ENCODE results near the gene GJA3. TPM values are rescaled to one million over a fixed set of nuclear protein-coding genes. Genes with fewer than 3 reads are reported as not detected.

The GJA3 gene
- total and polyA plus RNA-seq, 9 of the 15 experiments (the other 6 are each of a cell fraction or from before 2014, with no cell fraction given) = 0.03 to 0.13 (median 0.04) TPM; not detected in 4

GRCh38 chr13:20174656-20175405 is 14.0 kb upstream of the GJA3 start:
- Histone ChIP-seq H3K27me3 (ENCODE audit: control insufficient read depth in 2 of 2, insufficient read depth in 2 of 2, low read length in 2 of 2) (peaks cover 10 to 45% of the 10 kb centered on the region in 2 experiments; a peak in 4 of 5 replicates), H3K4me1 (replicated peaks in 1 of 2; ENCODE audit: control insufficient read depth in 2 of 2, insufficient read depth in 2 of 2, low read length in 2 of 2) (peaks cover 0 to 5% of the 10 kb centered on the region in 2 experiments; a peak in 2 of 5 replicates), H4K20me1 (replicated peaks; ENCODE audit: control insufficient read depth, insufficient read depth, low read length) (no peaks in the 10 kb centered on the region), H3K79me2 (ENCODE audit: control insufficient read depth, insufficient read depth, low read length) (no peaks in the 10 kb centered on the region), H3K27ac (ENCODE audit: extremely low read depth, low read depth, low read length) (no peak overlapping the region), H3K9me3 (replicated peaks; ENCODE audit: control insufficient read depth, insufficient read depth, low read depth, low read length) (no peaks in the 10 kb centered on the region), H3K4me3 (no peak overlapping the region), H3K9ac (ENCODE audit: insufficient read depth in 1 of 2, low read depth in 2 of 2, low read length in 2 of 2) (no peak overlapping the region), H2AFZ (ENCODE audit: low read depth, low read length) (no peak overlapping the region), H3K9me1 (ENCODE audit: control insufficient read depth, insufficient read depth, low read length) (no peaks in the 10 kb centered on the region), H3K4me2 (ENCODE audit: insufficient read depth, low read length) (no peak overlapping the region), H3K36me3 (ENCODE audit: control insufficient read depth, insufficient read depth, low read length) (no peaks in the 10 kb centered on the region)
- intact Hi-C loops (cut with micrococcal nuclease) = no loop called here
- WGBS (ENCODE audit: insufficient coverage, low coverage, missing lambda C conversion rate) = 12% methylated on average over 17 of the region's 22 CpGs
- POLR2A ChIA-PET = no interaction called here
- in situ Hi-C loops (cut with MboI) = no loop called here
- FAIRE-seq (no peak), DNase-seq (ENCODE audit: extremely low read depth in 1 of 4, low spot score in 3 of 4) (peak; percentile 20 to 45 (median 40)), ATAC-seq (peak; percentile 68)
- CTCF ChIA-PET (ENCODE audit: low intra/inter-chr PET ratio) = no interaction called here
- no TSS peak for BruUV-seq (replicated peaks)
- TF ChIP-seq MAFG (tag; conservative IDR thresholded peaks at IDR 0.05) (peak; percentile 80), POLR2B (IDR thresholded peaks at IDR 0.05; ENCODE audit: low read depth, partially characterized antibody) (no peak), ATF3 (IDR thresholded peaks at IDR 0.05) (peak; percentile 81), ATF3 (CRISPR knock-in tag; conservative IDR thresholded peaks at IDR 0.05) (no peak), EGR1 (conservative IDR thresholded peaks at IDR 0.05) (peak; percentile 74), DPF2 (IDR thresholded peaks at IDR 0.05) (peak; percentile 24; the same call in 1 of the 2 replicates), HES1 (IDR thresholded peaks at IDR 0.05; ENCODE audit: low read depth) (0 out of 2 replicates have a peak, but pooled peaks have one; percentile 25), MAFK (IDR thresholded peaks at IDR 0.05; ENCODE audit: low read length) (peak; percentile 48), ZNF318 (IDR thresholded peaks at IDR 0.05; ENCODE audit: borderline replicate concordance in 1 of 2, low read depth in 1 of 2) (peak in 1 of 2 experiments; percentile 79; a peak in 2 of 4 replicates), JUND (IDR thresholded peaks at IDR 0.05; ENCODE audit: borderline replicate concordance, low read depth, low read length) (peak; percentile 73), JUND (tag; IDR thresholded peaks at IDR 0.05; ENCODE audit: borderline replicate concordance, low read depth, low read length) (peak; percentile 43; the same call in 1 of the 3 replicates), FOSL1 (tag; conservative IDR thresholded peaks at IDR 0.05) (peak; percentile 88)
